Activated T-helper 9 cell treated with anti-CD3 and anti-CD28 coated beads, Interleukin-2, amount 50 U/mL, for 16 hours (primary cell): ENCODE data around the gene CLN3.
"Not testable (repeated sequence)": the region's sequence is repeated elsewhere in the genome, so short reads cannot be mapped to it uniquely, and the experiment has no call there.

Experiments
- DNase-seq: peaks from one replicate; pipeline ENCODE4 v3.0.0-alpha.2; 2020; ENCODE audit warnings: low read depth

CLN3 gene

DNA sequence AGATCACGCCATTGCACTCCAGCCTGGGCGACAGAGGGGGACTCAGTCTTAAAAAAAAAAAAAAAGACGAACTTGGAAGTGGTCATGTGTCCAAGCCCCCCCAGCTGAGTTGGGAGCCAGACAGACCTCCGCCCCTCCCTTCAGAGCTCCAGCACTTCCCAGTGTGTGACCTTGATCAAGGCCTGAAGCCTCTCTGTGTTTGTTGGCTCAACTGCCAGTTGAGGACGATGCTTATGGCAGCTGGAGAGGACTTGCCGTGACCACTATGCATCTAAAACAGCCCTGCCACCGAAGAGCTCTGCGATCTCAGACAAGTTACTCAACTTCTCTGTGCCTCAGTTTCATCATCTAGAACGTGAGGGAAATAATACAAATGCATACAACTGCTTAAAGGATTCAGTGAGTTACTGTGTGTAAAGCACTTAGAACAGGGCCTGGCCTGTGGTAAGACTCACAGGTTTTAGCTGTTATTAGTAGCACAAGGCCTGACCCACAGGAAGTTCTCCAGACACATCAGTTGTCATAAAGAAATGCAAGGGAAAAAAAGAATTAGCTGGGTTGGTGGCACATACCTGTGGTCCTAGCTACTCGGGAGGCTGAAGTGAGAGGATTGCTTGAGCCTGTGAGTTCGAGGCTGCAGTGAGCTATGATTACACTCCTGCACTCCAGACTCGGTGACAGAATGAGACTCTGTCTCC, 21.8 kb upstream of the CLN3 start:
- DNase-seq = no peak

DNA sequence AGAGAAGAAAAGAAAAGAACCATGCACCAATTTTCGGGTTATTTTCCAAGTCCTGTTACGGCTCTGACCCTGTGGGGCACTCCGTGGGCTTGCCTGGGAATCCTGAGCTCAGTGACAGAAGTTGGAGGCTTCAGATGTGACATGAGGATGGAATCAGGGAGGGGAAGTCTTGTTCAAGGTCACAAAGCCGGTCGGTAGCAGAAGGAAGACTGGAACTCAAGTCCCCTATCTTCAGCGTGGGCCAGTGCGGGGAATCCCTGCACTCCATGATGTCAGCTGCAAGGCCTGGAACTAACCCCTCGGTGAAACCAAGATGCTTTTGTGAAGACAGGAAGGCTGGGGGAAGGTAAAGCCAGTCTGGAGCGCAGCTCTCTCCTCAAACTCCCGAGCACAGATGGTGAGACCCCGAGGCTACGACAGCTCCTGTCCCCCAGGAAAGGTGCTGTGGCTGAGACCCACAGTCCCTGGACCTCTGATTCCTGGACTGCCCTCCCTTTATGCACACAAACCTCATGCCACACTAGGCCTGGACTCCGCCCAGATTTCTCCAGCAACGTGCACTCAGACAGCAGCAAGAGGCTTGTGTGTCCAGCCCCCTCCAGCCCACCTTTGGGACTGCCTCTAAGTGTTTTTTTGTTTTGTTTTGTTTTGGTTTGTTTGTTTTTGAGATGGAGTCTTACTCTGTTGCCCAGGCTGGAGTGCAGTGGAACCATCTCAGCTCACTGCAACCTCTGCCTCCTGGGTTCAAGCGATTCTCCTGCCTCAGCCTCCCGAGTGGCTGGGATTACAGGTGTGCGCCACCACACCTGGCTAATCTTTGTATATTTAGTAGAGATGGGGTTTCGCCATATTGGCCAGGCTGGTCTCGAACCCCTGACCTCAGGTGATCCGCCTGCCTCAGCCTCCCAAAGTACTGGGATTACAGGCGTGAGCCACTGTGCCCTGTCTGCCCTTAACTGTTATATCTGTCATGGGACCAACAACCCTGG, 20.2 kb upstream of the CLN3 start:
- DNase-seq = no peak

DNA sequence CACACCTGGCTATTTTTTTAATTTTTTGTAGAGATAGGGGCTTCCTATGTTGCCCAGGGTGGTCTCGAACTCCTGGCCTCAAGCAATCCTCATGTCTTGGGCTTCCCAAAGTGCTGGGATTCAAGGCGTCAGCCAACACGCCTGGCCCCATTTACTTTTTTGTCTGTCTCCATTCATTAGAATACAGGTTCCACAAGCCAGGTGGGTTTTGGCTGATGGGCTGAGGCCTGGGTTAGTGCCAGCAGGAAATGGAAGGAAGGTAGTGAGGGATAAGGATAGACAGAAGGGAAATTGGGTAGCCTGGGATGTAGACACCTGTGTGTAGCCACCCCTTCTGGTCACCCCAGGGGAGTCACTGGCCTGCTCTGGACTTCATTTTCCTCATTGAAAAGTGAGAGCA, 19.2 kb upstream of the CLN3 start:
- no peak for DNase-seq

DNA sequence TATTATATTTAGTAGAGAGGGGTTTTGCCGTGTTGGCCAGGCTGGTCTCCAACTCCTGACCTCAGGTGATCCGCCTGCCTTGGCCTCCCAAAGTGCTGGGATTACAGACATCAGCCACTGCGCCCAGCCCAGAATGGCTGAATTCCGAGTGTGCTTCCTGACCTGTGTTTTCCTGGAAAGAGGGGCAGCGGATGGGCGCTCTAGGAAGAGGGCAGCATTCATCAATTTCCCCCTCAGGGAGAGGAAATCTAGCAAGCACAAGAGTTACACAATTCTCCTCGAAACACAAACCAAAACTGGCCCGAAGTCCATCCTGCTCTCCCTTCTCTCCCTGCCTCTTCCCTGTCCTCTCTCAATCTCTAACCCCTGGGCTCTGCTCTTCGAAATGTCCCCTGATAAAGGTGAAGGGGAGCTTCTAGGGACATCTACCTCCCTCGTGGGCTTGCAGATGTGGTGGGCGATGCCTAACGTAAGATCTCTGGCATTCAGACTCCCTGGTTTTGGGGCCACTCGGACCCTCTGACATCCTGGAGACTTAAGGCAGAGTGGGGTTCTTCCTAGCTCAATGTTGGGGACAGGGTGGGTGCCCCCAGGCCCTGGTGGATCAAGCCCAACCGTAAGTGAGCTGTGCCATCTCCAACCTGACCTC, 13.7 kb upstream of the CLN3 start:
- no peak for DNase-seq

DNA sequence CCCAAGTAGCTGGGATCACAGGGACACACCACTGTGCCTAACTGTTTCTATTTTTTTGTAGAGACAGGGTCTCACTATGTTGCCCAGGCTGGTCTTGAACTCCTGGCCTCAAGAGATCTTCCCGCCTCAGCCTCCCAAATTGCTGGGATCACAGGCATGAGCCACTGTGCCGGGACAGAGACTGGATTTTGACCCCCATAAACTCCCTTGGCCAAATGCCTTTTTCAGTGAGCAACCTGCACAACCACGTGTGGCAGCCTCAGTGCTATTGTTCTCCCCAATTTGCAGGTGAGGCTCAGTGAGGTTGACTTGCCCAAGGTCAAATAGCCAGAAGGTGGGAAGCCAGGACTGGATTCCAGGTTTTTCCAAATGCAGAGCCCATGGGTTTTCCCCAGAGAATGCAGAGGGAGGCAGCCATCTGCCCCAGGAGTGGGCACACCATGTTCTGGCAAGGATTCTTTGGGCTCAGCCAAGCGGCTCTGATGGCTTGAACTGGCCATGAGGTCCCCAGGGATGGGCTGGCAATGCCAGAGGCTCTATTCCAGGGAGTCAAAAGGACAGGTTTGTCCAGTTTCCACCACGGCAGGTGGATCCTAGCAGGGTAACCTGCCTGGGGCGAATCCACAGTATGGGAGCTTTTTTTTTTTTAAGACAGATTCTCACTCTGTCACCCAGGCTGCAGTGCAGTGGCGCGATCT, 13.0 kb upstream of the CLN3 start:
- no peak for DNase-seq

DNA sequence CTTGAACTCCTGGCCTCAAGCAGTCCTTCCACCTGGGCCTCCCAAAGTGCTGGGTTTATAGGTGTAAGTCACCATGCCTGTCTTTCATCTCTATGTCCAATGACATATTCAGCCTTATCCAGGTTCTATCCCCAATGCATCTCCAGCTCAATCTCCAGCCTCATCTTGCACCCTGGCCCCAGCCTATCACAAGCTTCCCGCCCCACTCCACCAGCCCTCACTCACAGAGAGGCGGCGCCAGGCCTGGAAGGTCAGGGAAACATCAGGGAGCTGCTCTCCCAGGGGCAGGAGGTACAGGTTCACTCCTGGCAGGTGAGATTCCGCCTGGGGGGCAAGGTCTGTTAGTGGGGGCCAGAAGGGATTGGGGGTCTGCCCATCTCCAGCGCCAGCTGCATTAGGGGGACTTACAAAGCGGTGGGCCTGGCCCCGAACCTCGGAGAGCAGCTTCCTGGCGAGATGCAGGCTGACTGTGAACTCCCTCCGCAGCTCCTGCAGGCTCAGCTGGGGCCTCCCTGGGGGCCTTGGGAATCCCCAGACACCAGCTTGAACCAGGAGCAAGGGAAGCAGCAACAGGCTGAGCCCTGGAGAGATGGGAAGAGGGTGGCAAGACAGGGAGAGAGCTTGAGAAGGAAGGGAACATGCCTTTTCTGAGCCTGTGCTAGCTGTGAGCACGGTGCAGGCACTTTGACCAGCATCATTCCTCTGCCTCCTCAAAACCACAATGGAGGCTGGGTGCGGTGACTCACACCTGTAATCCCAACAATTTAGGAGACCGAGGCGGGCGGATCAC, 11.8 kb upstream of the CLN3 start:
- DNase-seq = no peak

DNA sequence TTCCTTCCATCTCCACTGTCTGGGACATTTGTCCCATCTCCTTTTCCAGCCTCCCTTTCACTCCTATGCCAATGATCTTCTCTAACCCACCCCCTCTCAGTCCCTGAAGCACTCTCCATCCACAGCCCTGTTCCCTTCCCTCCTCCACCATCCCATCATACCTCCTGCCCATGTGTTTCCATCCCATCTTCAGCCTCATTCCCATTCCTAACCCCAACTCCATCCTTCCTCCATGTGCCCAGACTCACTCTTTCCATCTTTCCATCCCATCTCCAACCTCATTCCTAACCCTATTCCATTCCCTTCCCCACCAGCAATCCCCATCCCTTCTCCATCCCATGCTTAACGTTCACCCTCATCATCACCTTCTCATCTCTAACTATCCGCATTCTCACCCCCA, 10.4 kb upstream of the CLN3 start:
- no peak for DNase-seq

DNA sequence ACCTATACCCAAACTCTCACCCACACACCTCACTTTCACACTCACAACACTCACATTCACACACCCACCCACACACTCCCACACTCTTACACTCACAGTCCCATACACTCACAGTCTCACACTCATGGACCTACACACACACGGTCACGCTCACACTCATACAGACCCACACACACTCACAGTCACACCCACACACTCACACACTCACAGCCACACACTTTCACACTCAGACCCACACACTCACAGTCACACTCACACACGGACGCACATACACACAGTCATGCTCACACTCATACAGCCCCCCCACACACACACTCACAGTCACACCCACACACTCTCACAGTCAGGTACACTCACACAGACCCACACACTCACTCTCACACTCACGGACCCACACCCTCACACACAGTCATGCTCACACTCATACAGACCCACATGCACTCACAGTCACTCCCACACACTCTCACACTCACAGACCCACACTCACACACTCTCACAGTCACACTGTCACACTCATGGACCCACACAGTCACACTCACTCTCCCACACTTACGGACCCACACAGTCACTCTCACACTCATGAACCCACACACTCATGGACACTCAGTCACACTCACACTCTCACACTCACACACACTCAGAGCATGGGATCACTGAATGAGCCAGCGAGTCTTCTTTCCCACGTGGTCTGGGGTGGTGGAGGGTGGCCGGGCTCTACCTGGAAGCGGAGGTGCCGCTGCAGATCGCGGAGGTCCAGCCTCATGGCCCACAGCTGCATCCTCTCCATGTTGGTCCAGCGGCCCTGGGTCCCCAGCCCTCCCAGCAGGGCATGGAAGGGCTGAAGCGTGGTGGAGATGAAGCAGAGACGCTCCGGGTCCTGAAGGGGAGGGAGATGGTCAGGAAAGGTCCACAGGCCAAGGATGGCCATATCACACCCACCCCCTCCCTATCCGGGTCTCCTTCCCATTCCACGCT, 9.7 kb upstream of the CLN3 start:
- no peak for DNase-seq

DNA sequence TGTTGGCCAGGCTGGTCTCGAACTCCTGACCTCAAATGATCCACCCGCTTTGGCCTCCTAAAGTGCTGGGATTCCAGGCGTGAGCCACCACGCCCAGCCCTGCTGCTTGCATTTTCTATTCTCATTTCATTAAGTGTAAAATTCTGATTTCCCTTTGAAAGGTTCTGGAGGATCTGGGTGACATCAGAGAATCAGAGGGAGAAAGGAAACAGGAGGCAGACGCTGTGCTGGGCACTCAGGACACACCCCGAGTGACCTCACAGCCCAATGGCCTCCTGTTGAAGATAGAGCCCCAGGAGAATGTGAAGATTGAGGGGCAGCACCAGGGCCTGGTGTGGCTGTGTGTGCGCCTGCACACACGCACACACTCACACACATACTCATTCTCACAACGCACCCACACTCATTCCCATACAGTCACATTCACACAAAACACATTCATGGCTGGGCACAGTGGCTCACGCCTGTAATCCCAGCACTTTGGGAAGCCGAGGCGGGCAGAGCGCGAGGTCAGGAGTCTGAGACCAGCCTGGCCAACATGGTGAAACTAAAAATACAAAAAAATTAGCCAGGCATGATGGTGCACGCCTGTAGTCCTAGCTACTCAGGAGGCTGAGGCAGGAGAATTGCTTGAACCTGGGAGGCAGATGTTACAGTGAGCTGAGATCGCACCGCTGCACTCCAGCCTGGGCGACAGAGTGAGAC, 8.8 kb upstream of the CLN3 start:
- DNase-seq = not testable (repeated sequence)

DNA sequence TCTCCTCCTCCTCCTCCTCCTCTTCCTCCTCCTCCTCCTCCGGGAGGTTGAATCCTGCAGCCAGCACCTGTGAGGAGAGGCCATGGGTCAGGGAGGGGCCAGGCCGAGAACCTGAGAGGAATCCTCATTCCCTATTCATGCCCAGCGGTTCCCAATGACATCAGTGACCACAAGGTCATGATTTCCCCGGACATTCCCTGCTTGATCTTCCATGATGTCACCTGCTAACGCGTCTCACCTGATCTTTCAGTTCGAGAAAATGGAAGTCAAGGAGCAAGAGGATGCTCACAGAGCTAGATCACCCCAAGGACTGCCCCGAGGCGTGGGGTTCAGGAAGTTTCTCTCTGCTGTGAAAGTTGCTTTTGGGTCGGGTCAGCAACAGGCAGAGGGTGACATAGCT, 8.0 kb upstream of the CLN3 start:
- DNase-seq = no peak

DNA sequence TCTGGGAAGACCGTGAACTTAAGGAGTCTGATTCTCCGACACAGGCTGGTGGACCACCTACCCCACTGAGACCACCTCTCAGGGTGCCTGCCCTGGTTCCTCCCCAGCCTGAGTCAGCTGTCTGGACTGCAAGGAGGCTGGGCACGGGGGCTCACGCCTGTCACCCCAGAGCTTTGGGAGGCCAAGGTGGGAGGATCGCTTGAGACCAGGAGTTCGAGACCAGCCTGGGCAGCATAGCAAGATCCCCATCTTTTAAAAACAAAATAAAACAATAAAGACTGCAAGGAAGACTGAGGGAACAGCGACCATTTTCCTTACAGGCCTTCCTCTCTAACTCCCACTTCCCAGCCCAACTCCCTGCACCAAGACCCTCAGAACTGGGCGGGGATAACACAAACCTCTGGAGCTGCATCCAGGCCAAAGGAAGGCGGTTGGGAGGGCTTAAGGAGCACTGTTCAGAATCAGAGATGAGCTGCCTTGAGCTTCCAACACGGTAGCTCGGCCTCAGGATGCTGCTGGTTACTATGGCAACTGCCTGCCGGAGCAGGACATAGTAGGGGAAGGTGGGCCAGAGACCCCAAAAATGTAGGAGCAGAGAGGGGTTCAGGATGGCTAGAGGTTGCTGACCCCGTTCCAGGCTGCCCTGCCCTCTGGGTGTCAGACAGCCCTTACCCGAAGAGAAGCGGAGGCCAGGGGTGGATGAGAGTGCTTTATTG, 7.0 kb upstream of the CLN3 start:
- no peak for DNase-seq

DNA sequence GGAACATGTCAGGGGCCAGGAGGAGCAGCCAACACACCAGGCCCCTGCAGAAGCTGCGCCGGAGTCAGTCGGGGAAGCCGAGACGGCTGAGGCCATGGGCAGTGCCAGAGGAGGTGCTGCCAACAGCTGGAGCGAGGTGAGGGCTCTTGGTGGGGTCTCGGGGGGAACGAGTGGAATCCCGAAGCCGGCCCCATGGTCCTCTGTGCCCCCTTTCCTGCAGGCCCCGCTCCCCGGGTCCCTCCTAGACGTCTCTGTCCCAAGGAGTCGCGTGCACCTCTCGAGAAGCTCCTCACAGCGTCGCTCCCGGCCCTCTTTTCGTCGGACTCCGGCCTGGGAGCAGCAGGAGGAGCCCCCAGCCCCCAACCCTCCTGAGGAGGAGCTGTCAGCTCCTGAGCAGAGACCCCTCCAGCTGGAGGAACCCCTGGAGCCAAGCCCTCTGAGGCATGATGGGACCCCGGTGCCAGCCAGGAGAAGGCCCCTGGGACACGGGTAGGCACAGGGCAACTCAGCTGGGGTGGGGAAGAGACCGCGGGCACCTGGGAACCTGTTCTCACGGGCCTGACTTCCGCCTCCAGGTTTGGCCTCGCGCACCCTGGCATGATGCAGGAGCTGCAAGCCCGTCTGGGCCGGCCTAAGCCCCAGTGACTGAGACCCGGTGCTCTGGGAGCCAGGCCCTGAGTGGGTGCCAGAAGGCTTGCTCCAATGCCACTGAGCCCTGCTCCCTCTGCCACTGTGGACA, 6.2 kb upstream of the CLN3 start:
- no peak for DNase-seq

DNA sequence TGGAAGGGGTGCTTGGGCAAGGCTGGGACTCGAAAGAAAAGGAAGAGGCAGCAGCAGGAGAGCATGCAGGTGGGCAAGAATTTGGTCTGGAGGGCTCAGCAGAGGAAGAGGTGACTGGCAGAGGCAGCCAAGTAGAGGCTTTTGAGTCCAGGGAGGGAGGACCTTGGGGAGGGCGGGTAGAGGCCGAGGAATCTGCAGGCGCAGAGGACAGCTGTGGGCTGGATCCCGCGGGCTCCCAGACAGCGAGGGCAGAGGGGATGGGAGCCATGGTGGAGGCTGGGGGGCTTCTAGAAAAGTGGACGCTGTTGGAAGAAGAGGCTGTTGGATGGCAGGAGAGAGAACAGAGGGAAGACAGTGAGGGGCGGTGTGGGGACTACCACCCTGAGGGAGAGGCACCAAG, 5.5 kb upstream of the CLN3 start:
- no peak for DNase-seq

DNA sequence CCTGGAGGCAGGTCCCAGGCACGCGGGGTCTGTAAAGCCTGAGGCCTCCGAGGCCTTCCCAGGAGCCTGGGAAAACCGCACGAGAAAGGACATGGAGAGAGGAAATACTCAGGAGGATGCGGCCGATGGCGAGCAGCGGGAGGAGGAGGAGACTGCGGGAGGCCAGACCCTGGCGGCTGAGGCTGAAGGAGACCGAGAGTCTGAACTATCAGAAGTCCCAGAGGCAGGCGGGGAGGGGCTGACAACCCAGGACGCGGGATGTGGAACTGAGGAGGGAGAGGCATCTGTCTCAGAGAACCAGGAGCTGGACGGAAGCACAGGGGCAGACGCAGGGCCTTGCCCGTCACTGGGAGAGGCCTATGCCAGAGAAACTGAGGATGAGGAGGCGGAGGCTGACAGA, 5.0 kb upstream of the CLN3 start:
- DNase-seq = no peak

DNA sequence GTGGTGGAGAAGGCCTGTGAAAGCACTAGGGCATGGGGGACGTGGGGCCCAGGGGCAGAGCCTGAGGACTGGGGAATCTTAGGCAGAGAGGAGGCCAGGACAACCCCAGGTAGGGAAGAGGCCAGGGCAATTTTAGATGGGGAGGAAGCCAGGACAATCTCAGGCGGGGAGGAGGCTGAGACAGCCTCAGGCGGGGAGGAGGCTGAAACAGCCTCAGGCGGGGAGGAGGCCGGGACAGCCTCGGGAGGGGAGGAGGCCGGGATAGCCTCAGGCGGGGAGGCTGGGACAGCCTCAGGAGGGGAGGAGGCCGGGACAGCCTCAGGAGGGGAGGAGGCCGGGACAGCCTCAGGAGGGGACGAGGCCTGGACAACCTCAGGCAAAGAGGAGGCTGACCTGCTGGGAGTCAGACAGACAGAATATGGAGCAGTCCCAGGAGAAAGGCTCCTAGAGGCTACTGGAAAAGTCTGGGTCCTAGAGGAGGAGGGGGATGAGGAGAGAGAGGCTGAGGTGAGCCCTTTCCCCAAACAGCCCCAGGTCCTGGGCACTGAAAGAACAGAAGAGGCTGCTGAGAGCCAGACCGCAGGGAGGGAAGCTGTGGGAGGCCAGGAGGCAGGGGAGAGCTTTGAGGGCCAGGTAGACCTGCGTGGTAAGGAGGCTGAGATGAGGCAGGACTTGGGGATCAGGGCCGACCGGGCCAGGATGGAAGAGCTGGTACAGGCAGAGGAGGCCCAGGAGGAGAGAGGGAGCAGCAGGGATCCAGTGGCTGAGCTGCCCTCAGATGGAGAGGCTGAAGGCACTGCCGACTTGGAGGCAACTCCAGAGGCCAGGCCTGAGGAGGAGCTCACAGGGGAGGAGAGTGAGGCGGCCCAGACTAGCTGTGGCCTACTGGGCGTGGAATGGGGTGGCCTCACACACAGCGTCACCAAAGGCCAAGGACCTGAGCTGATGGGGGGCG, 4.2 kb upstream of the CLN3 start:
- DNase-seq = no peak

DNA sequence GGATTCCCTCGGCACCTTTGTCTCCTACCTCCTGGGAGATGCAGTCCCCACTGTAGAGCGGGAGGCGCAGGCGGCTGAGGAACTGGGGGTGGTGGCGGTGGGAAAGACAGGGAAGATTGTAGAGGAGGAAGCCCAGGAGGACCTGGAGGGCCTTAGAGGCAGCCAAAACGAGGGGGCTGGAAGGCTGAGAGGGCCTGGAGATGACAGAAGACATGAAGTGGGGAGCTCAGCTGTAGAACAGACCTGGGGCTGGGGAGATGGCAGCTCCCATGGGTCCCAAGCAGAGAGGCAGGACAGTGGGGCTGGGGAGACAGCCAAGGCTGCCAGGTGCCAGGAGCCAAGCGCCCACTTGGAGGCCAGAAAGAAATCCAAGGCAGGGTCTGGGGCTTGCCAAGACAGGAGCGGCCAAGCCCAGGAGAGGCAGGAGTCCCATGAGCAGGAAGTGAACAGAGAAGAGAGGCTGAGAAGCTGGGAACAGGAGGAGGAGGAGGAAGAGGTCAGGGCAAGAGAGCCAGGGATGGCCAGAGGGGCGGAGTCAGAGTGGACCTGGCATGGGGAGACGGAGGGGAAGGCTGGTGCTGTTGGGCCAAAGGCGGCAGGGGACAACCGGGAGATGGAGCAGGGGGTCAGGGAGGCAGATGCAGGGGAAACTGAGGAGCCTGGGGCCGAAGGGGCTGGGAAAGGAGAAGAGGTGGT, 3.4 kb upstream of the CLN3 start:
- no peak for DNase-seq
